ES-I3 (cell line): ENCODE results near the gene KPTN.

Experiments used
- H3K36me3 ChIP-seq: 2 replicates; pipeline ENCODE4 v1.6.1; 2013; ENCODE audit warnings: mild to moderate bottlenecking, low read length, control low read depth, moderate library complexity; ENCODE audit not compliant: insufficient read depth
- H3K4me1 ChIP-seq: 2 replicates; pipeline ENCODE4 v1.6.1; 2013; ENCODE audit warnings: mild to moderate bottlenecking, control low read depth, low read length; ENCODE audit not compliant: insufficient read depth
- H3K9ac ChIP-seq: 2 replicates; pipeline ENCODE4 v1.6.1; 2013; ENCODE audit warnings: low read depth, mild to moderate bottlenecking, low read length, moderate library complexity
- H3K9me3 ChIP-seq: 2 replicates; pipeline ENCODE4 v1.6.1; 2013; ENCODE audit warnings: mild to moderate bottlenecking, low read length, moderate library complexity; ENCODE audit not compliant: control insufficient read depth, insufficient read depth

The KPTN gene

DNA sequence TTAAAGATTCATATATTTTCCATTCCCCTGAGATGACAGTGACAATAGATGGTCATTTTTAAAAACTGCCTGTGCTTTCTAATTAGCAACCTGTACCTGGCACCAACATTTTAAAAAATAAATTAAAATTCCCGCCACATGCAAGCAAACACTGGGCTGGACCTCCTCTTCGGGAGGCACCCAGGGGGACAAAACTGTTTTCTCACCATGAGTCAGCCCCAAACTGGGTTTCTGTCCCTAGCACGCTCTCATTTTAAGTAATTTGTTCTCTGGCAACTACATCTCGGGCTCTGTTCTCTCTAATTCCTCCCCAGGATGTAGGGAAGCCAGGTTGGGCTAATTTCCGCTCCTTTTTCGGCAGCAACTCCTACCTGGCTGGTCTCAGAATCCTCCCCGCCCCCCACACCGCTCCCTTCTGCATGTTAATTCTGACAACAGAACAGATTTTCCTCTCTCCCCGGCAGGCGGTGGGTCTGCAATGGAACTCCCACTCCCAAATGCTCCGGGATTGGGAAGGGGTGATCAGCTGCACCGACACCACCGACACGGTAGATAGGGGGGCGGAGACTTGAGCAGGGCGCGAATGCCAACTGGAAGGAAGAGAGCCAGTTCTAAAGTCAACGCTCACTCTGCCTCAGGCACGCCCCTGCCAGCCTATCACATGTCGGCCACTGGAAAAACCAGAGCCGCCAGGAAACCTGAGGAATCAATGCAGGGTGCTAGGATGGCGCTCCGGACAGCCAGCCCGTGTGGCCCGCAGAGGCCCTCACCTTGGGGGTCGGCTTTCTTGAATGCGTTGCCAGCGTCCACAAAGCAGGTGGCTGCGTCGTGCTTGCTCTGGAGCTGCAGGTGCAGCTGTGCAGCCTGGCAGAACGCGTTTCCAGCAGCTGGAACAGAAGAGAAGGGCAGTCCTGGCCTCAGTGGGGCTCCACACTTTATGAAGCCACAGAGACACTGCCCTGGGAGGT, 16.1 kb upstream of the KPTN start:
- Histone ChIP-seq H3K9ac (no peak overlapping the region), H3K9me3 (no peaks in the 10 kb centered on the region), H3K4me1 (no peaks in the 10 kb centered on the region), H3K36me3 (no peaks in the 10 kb centered on the region; the same call in 1 of the 2 replicates)

DNA sequence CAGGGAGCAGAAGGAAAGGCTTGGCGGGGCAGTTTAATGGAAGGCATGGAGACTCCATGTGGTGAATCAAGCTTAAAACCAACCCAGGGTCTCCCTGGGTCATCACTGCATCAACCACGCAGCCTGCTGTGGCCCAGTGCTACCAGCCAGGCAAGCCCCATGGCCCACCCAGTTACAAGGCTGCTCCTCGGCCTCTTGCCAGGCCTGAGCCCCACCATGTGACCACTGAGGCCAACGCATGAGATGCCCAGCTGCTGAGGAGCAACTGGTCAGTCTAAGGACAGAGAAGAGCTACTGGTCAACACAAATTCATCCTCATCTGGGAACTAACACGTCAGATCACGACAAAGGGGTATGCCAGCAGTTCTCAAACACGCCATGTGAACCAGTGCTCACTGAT, 15.4 kb upstream of the KPTN start:
- no peaks in the 10 kb centered on the region; the same call in 1 of the 2 replicates for H3K36me3 ChIP-seq
- H3K4me1 ChIP-seq, result no peaks in the 10 kb centered on the region
- H3K9me3 ChIP-seq, result no peaks in the 10 kb centered on the region
- no peak overlapping the region for H3K9ac ChIP-seq

DNA sequence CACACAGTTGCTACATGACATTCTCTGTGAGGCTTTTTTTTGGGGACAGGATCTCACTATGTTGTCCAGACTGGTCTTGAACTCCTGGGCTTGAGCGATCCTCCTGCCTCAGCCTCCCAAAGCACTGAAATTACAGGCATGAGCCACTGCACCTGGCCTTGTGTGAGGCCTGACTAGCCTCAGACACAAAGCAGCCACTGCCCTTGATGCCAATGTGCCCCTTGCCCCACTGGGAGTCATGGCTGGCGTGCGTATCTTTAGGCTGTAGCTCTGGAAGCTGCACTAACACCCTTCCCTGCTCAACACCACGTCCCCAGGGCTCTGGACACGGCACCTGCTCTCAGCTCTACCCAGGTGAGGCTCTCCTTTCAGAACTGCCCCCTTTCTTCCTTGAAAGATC, 14.5 kb upstream of the KPTN start:
- no peaks in the 10 kb centered on the region for H3K9me3 ChIP-seq
- no peaks in the 10 kb centered on the region for H3K4me1 ChIP-seq
- no peaks in the 10 kb centered on the region; the same call in 1 of the 2 replicates for H3K36me3 ChIP-seq
- H3K9ac ChIP-seq, result no peak overlapping the region

DNA sequence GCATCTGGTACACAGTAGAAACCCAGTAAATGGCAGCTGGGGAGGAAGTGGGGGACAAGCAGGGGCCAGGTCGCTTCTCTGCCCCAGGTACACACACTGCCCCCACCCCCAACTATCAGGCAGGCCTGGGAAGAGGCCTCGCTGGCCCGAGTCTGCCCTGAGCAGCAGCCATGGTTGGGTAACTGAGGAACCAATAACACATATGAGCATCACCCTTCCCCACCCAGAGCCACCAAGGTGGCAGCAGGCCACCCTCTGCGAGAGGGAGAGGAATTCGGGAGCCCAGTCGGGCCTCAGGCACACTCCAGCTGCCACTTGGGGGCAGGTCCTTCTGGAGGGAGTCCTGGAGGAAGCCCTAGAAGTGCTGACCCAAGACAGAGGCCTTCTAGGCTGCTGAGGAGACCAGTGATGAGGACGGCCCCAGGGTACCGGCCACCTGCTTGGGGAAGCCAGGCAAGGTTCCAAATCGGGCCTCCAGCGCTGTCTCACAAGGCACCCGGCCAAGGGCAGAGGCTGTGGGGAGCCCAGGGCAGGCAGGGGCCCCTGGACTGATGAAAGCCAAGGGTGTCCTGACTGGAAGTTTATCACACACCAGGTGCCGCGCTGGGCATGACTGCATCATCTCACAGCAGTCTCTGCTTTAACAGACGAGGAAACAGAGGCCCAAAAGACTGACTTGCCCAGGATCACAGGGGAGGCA, 14.0 kb upstream of the KPTN start:
- no peaks in the 10 kb centered on the region; the same call in 1 of the 2 replicates for H3K36me3 ChIP-seq
- H3K4me1 ChIP-seq, result no peaks in the 10 kb centered on the region
- H3K9ac ChIP-seq, result no peak overlapping the region

DNA sequence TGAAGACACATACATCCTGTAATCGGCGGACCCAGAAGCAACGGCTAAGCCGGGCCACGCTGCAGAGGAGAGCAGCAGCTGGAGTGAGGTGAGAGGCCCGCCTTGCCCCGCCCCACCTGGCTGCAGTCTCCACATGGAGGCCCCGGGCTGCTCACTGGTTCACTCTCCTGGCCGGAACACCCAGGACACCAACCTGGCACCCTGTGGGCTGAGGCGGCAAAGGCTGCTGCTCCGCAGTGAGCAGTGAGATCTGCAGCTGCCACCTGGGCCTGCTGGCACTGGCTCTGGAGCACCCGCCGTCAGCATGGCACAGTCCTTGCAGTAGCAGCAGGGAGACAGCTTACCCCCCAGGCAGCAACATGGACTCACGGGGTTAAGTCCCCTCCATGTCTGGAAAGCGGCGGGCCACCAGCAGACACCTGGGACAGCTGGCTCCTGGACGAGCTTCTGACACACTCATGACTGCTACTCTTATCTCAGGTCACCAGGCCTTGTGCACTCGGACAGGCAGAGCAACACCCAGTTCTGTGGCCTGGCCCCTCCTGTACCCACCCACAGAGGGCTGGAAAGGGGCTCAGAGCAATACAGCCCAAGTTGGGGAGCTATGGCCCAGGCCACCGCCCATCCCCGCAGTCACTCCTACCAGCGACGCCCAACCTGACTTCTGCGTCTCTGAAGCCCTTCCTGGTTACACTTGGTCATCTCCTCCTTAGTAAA, 13.2 kb upstream of the KPTN start:
- H3K9ac ChIP-seq, result no peak overlapping the region
- no peaks in the 10 kb centered on the region; the same call in 1 of the 2 replicates for H3K36me3 ChIP-seq
- H3K9me3 ChIP-seq, result no peaks in the 10 kb centered on the region
- no peaks in the 10 kb centered on the region for H3K4me1 ChIP-seq

More for the DNA sequence above, 14.0 kb upstream of the KPTN start:
- H3K9me3 ChIP-seq, result no peaks in the 10 kb centered on the region

DNA sequence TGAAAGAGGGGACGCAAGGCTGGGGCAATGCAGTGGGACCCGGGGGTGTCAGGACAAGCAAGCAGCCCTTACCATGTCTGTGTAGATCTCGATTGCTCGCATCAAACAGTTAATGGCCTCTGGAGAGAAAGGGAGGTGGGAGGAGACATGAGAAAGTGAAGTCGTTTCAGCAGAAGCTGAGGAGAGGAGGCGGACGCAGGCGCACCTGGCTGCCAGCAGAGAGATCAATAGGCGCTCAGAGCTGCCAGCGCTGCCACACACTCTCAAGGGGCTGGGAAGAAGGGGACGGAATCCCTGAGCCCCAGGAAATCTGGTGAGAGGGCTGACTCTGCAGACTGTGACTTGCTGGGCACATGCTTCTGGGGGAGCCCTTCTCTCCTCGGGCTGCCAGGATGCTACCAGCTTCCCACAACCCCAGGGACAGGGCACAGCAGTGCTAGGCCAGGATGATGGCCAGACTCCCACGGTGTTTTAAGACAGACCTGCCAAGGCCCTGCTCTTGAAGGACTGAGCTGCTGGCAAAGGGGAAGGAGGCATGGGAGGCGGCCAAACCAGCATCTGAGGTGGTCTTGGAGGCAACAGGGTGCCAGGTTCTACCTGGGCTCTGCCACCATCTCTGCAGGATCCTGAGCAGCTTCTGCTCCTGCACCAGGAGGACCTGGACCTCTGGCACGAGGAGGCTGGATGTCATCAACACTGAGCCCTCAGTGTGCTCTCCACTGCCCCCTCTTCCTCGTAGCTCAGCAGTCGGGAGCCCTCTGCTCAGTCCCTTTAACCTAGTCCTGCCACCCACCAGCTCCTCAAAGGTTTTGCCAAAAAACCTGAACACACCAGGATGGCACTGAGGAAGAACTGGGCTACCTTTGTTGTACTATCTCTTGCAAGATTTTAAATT, 11.7 kb upstream of the KPTN start:
- Histone ChIP-seq H3K4me1 (no peaks in the 10 kb centered on the region), H3K36me3 (no peaks in the 10 kb centered on the region; the same call in 1 of the 2 replicates), H3K9me3 (no peaks in the 10 kb centered on the region), H3K9ac (no peak overlapping the region)

DNA sequence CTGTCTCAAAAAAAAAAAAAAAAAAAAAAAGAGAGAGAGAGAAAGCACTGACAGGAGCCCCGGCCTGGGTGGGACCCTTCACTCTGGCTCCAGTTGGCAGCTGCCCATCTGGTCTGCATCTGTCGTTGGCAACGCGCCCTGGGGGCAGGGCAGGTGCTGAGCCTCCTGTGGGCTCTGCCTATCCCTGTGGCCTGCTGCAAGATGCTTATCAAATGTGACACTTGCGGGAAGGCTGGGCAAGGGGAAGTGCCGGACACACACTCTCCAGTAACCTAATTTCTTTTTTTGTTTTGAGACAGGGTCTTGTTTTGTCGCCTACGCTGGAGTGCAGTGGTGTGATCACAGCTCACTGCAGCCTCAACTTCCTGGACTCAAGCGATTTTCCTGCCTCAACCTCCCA, 10.7 kb upstream of the KPTN start:
- no peak overlapping the region for H3K9ac ChIP-seq
- H3K4me1 ChIP-seq, result no peaks in the 10 kb centered on the region
- H3K36me3 ChIP-seq, result peaks cover 4% of the 10 kb centered on the region
- H3K9me3 ChIP-seq, result no peaks in the 10 kb centered on the region

DNA sequence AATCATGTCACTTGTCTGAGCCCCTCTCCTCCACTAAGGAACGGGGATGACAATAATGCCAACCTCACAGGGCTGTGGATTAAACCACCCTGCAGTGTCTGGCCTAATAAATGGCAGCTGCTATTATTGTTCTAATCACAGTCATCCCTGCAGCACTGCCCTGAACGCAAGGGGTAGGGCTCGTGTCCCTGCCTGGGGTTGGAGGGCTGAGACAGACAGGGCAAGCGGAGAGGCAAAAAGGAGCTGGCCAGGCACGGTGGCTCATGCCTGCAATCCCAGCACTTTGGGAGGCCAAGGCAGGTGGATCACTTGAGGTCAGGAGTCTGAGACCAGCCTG, 10.2 kb upstream of the KPTN start:
- Histone ChIP-seq H3K9ac (no peak overlapping the region), H3K4me1 (no peaks in the 10 kb centered on the region), H3K36me3 (peaks cover 4% of the 10 kb centered on the region), H3K9me3 (no peaks in the 10 kb centered on the region)

DNA sequence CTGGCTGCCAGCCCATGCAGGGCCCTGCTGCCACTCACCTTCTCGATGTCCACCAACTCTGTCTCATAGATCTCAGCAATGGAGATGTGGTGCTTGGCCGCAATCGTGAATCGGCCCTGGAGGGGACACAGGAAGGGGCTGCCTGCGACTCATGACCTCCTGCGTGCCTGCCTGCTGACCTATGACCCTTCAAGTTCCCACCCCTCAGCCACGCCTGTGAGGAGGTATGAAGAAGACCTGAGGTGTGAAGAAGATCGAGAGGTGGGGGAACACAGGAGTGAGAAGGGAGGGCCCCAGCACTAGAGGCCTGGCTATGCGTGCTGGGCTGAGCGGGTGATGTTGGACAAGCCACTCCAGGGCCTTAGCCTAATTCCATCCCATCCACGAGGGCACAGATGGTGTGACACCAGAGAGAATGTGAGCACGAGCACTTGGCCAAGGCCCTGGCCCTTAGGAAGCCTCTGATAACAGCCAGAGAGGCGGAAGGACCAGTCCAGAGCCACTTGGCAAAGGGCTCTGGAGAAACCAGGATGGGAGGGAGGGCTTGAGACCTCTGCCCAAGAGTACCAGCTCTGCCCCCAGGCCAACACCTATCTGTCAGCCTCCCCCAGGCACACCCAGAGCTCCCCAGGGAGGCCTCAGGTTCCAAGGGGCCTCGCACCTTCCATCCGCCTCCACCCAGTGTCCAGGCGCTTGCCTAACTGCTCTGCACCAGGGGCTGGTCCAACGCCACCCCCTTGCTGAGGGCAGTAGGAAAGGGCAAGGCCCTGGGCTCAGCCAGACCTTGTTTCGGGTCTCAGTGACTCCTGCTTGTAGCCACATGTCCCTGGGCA, 9.6 kb upstream of the KPTN start:
- Histone ChIP-seq H3K9ac (no peak overlapping the region), H3K4me1 (no peaks in the 10 kb centered on the region), H3K9me3 (no peaks in the 10 kb centered on the region), H3K36me3 (peaks cover 4% of the 10 kb centered on the region)

DNA sequence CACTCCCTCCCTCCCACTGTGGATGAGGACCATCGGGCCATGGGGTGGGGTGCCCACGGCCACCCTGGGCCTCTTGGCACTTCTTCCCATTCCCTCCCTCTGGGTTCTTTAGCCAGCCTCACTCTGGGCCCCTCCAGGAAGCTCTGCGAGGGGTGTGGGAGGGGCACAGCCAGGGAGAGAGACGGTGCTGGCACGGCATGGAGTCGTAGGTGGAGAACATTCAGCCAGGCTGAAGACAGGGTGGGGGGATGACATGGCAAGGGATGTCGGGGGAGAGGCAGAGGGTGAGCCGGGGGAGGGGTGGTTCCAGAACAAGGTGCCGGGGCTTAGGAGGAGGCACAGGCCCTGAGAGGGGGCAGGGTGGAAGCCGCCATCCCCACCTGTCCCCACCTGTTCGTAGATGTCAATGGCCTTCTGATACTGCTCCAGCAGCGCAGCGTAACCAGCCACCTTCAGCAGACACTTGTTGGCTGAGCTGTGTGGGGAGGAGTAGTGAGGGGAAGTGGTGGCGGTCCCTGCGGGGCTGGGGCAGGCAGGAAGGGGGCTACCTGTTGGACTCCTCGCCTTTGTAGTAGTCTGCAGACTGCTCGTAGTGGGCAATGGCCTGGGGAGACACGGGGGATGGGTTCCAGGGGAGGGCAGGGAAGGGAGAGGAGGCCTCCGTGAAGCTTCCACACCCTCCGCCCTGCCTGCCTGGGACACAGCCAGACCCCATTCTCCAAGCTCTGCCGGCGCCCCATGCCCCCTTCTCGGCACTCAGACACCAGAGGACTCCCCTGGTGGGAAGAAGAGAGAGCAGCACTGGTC, 8.8 kb upstream of the KPTN start:
- no peak overlapping the region for H3K9ac ChIP-seq
- H3K9me3 ChIP-seq, result no peaks in the 10 kb centered on the region
- H3K4me1 ChIP-seq, result no peaks in the 10 kb centered on the region
- H3K36me3 ChIP-seq, result peaks cover 4% of the 10 kb centered on the region

DNA sequence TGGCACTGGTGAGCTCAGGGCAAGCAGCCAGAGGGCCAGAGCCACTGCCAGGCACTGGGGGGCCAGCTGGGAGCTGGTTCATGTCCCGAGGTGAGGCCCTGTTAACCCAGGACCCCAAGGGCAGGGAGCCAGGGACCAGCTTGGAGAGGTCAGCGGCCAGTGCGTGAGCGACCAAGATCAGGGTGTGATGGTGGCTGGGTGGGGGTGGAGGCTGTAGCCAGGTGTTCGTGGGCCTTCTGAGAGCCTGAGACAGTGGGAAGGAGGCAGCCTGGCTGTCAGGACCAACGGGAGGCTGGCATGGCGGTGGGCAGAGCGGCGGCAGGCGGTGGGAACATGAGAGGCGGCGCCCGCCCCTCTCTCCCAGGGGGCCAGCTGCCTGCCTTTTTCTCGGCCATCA, 8.1 kb upstream of the KPTN start:
- no peak overlapping the region for H3K9ac ChIP-seq
- H3K9me3 ChIP-seq, result no peaks in the 10 kb centered on the region
- H3K4me1 ChIP-seq, result no peaks in the 10 kb centered on the region
- peaks cover 4% of the 10 kb centered on the region for H3K36me3 ChIP-seq

DNA sequence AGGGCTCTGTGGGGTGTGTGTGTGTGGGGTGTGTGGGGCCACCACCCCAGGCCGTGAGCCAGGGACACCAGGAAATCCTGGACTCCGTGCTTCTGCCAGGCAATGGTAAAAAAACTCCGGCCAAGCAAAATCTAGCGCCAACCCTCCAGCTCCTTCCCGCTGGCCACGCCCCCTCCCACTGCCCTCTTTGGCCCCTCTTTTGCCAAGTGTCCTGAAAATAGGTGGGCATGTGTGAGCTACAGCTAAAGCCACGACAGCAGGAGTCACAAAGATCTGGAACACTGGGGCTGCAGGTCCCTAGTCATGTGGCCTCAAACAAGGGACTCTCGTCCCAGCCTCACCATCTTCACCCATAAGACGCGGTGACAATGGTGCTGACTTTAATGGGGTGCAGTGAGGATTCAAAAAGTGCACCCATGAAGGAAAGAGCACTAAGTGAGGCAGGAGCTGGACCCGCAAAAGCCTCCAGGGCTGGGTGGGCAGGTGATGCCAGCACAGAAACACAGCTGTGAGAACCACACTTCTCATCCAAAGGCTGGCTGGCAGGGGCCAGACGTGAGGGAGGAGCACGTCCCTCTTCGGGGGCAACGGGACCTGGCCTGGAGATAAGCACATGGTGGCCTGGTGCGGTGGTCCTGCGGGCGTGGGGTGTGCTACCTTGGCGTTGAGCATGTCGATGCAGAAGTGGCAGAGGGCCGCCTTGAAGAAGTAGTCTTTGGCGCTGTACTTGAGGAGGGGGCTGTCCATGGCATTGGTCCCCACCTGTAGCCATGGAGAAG, 7.5 kb upstream of the KPTN start:
- H3K36me3 ChIP-seq, result peaks cover 4% of the 10 kb centered on the region
- no peak overlapping the region for H3K9ac ChIP-seq
- no peaks in the 10 kb centered on the region for H3K9me3 ChIP-seq
- H3K4me1 ChIP-seq, result no peaks in the 10 kb centered on the region
